ENCODE results near the gene MTF1. TPM values are rescaled to one million over a fixed set of nuclear protein-coding genes. Genes with fewer than 3 reads are reported as not detected.
"Not testable (repeated sequence)": the region's sequence is repeated elsewhere in the genome, so short reads cannot be mapped to it uniquely, and the experiment has no call there.

Gene MTF1
- polyA plus RNA-seq (ENCODE audit: insufficient read length in 4 of 4) = 10 to 100 TPM in 2 of 4 donors, 1 to 10 TPM in 2; 7.2 to 11.3 (median 10.0) TPM

GRCh38 chr1:37859507-37860345 lies at the start of gene MTF1:
TSS of gene MTF1 (minus strand) at chr1:37859592. CDS start at chr1:37857658, 1,934 bp downstream.
- DNase-seq (ENCODE audit: low read depth in 4 of 4, low spot score in 3 of 4) = peak; percentile 98 to 99 (median 98)

- DNase-seq (ENCODE audit: low read depth in 4 of 4, low spot score in 3 of 4) = not testable (repeated sequence)
These were observed 49.1 kb upstream of the MTF1 start for GRCh38 chr1:37908531-37908930.

DNA sequence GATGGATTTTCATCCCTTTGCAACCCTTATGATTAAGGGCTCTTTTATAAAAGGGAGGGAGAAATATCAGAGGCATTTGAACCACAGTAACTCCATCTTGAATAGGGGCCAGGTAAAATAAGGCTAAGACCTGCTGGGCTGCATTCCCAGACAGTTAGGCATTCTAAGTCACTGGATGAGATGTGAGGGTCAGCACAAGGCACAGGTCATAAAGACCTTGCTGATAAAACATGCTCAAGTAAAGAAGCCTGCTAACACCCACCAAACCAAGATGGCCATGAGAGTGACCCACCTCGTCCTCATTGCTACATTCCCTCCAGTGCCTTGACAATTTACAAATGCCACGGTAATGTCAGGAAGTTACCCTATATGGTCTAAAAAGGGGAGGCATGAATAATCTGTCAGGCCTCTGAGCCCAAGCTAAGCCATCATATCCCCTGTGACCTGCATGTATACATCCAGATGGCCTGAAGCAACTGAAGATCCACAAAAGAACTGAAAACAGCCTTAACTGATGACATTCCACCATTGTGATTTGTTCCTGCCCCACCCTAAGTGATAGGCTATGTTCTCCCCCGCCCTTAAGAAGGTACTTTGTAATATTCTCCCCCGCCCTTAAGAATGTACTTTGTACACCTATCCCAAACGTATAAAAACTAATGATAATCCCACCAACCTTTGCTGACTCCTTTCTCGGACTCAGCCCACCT lies 48.2 kb upstream of the MTF1 start:
- DNase-seq (ENCODE audit: low read depth in 4 of 4, low spot score in 3 of 4) = not testable (repeated sequence)

GRCh38 chr1:37906591-37906990 lies 47.2 kb upstream of the MTF1 start:
- DNase-seq (ENCODE audit: low read depth in 4 of 4, low spot score in 3 of 4) = not testable (repeated sequence)

- DNase-seq (ENCODE audit: low read depth in 4 of 4, low spot score in 3 of 4) = no peak
These were observed 46.3 kb upstream of the MTF1 start for GRCh38 chr1:37905727-37906126.

GRCh38 chr1:37903921-37904320 lies 44.5 kb upstream of the MTF1 start:
- DNase-seq (ENCODE audit: low read depth in 4 of 4, low spot score in 3 of 4) = not testable (repeated sequence)

DNA sequence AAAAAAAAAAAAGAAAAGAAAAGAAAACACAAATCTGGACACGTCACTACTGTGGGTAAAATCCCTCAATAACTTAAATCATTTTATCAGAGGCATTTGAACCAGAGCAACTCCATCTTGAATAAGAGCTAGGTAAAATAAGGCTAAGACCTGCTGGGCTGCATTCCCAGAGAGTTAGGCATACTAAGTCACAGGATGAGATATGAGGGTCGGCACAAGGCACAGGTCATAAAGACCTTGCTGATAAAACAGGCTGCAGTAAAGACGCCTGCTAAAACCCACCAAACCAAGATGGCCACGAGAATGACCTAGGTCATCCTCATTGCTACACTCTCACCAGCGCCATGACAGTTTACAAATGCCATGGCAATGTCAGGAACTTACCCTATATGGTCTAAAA lies 43.6 kb upstream of the MTF1 start:
- no peak for DNase-seq (ENCODE audit: low read depth in 4 of 4, low spot score in 3 of 4)

- no peak for DNase-seq (ENCODE audit: low read depth in 4 of 4, low spot score in 3 of 4)
These were observed 42.5 kb upstream of the MTF1 start for GRCh38 chr1:37901893-37902225.

- no peak for DNase-seq (ENCODE audit: low read depth in 4 of 4, low spot score in 3 of 4)
These were observed 42.0 kb upstream of the MTF1 start for GRCh38 chr1:37901191-37901892.

GRCh38 chr1:37897563-37897962 lies 38.2 kb upstream of the MTF1 start:
- not testable (repeated sequence) for DNase-seq (ENCODE audit: low read depth in 4 of 4, low spot score in 3 of 4)

DNA sequence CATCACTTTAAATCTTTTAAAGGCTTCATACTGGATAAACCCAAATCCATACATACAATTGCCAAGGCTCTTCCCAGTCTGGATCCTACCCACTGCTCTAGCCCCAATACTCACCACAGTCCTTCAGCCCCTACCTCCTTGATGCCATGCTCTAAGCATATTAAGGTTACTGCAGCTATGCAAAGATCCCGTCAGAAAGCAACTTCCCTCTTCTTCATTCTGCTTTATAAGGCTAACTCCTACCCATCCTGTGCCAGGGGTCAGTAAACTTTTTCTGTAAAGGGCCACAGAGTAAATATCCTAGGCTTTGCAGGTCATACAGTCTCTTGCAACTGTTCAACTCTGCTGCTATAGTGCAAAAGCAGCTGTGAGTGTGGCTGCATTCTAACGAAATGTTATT lies 34.3 kb upstream of the MTF1 start:
- DNase-seq (ENCODE audit: low read depth in 4 of 4, low spot score in 3 of 4) = no peak

- DNase-seq (ENCODE audit: low read depth in 4 of 4, low spot score in 3 of 4) = no peak
These were observed 33.0 kb upstream of the MTF1 start for GRCh38 chr1:37892151-37893047.

DNA sequence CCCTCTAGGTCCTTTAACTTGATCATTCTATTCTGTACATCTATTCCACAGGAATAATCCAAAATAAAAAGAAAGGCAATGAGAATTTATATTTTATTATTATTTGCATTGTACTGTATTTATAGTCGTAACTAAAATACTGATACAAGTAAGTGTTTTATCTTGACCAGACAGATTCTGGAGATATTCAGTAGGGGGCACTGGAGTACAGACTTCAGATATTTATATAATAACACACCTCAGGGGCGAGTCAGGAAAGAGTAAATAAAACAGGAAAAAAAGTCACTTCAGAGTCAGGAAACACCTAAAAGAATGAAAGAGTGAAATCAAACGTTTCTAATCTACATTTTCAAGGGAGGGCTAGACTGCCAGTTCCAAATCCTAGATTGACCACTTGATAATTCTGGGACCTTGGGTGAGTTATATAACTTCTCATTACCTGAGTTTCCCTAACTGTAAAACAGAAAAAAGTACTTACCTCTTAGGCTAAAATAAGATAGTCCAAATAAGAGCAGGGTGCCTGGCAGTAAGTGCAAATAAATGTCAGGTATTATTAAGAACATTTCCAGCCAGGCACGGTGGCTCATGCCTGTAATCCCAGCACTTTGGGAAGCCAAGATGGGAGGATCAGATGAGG lies 31.1 kb upstream of the MTF1 start:
- DNase-seq (ENCODE audit: low read depth in 4 of 4, low spot score in 3 of 4) = peak in 3 of 4 donors; percentile 9 to 23 (median 13)

DNA sequence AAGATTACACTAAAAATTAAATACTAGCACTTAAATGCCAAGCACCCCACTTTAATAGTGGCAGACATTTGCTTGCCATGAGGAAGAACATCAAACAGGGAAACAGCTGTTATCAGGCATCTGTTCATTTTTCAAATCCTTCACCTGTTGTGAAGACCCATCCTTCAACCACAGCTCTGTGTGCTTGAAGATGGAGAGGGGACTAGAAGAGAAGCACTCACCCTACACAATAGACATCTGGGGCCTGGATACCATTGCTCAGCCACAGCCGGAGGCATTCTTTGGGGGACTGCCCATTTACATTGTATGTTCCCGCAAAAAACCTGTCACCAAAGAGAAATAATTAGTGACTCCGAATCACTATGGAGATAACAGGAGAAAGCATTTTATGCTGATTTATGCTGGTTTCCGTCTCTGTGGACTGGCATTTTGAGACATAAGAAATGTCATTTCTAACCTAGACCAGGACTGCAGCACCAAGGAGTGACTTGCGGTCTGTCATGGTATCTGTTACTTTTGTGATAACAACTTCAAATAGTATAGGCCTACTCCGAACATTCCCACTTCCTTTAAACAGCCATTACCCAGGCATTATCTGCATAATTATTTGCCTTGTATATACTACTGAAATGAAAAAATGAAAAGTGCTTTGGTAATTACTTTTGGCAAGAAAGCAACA lies 28.8 kb upstream of the MTF1 start:
- DNase-seq (ENCODE audit: low read depth in 4 of 4, low spot score in 3 of 4) = no peak

DNA sequence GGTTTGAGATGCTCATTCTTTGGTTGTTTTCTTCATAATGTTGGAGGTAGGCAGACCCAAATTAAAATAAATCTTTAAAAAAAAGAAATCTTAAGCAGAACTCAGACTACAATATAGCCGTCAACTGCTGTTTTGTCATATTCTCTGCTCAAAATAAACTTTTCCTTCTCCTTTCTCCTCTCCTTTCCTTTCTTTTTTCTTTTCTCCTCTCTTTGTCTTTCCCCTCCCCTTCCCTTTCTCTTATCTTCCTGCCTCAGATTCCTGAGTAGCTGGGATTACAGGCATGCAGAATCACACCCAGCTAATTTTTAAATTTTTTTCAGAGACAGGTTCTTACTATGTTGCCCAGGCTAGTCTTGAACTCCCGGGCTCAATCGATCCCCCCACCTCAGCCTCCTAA lies 24.8 kb upstream of the MTF1 start:
- no peak for DNase-seq (ENCODE audit: low read depth in 4 of 4, low spot score in 3 of 4)

- DNase-seq (ENCODE audit: low read depth in 4 of 4, low spot score in 3 of 4) = no peak
These were observed 24.3 kb upstream of the MTF1 start for GRCh38 chr1:37883671-37884070.

DNA sequence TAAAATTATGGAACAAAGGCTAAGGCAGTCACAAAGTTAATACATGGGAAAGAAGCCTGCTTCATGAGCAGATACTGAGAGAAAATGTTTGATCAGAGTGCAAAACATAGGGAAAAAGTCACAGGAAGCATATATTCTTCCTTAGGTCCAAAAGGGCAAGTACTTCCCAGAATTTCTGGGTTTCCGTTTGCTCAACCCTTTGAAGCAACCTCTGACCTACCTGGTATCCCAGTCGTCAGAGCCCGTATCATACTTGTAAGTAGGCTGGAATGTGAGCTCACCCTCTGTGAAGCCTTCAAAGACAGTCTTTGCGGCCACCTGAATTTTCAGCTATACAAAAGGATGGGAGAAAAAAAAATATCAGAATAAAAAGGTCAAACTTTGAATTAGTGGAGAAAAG lies 20.5 kb upstream of the MTF1 start:
- no peak for DNase-seq (ENCODE audit: low read depth in 4 of 4, low spot score in 3 of 4)

GRCh38 chr1:37878071-37878470 lies 18.7 kb upstream of the MTF1 start:
- DNase-seq (ENCODE audit: low read depth in 4 of 4, low spot score in 3 of 4) = no peak

GRCh38 chr1:37875833-37876232 lies 16.4 kb upstream of the MTF1 start:
- DNase-seq (ENCODE audit: low read depth in 4 of 4, low spot score in 3 of 4) = no peak

Data from right renal pelvis (tissue), 4 donors.